Measurements from ENCODE around the gene MARVELD3. TPM values are rescaled to one million over a fixed set of nuclear protein-coding genes. Genes with fewer than 3 reads are reported as not detected.

Gene MARVELD3
- total RNA-seq, 1 experiment from 2014 or later, result 0.22 TPM

DNA sequence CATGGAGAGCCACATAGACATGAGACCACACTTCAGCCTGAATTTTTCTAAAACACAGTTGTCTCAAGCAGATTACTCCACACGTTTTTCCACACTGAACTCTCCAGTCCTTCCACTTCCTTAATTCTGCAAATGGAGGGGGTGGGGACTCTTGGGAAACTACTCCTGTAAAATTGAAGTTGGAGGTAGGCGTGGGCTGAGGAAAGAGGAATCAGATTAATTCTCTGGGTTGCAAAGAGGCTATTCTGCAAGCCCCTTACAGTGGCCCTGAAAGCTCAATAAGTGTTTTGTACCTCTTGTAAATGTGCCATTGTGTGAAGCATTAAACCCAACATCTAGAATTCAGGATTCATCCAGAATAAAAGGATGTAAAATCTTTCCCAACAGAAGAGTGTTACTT, 9.6 kb downstream of the MARVELD3 start:
- DNase-seq, result no peak
- no peaks in the 10 kb centered on the region for H3K9me3 ChIP-seq (replicated peaks)
- H3K4me3 ChIP-seq, result no peak overlapping the region
- H3K4me1 ChIP-seq, result no peaks in the 10 kb centered on the region
- H3K27ac ChIP-seq, result no peak overlapping the region
- no peaks in the 10 kb centered on the region for H3K36me3 ChIP-seq
- H3K27me3 ChIP-seq, result no peaks in the 10 kb centered on the region

DNA sequence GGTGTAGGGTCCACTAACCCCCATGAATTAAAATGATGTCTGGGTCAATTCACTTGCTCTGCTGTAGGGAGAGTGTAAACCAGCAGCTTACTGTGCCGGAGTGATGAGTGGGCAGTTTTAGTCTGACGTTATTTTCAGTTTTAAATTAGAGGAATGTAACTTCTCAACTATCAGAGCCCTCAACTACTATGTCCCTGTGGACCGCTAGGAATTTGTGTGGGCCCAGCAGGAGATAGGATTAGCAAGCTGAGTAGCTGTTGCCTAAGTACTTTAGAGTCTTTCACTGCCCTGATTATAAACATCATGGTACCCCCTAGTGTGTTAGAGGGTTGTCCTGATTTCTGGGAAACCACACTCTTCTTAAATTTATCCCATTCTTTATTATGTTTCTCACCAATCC, 11.4 kb downstream of the MARVELD3 start:
- Histone ChIP-seq H3K4me3 (no peak overlapping the region), H3K36me3 (no peaks in the 10 kb centered on the region), H3K9me3 (replicated peaks) (no peaks in the 10 kb centered on the region), H3K4me1 (no peaks in the 10 kb centered on the region), H3K27me3 (no peaks in the 10 kb centered on the region), H3K27ac (no peak overlapping the region)
- no peak for DNase-seq

DNA sequence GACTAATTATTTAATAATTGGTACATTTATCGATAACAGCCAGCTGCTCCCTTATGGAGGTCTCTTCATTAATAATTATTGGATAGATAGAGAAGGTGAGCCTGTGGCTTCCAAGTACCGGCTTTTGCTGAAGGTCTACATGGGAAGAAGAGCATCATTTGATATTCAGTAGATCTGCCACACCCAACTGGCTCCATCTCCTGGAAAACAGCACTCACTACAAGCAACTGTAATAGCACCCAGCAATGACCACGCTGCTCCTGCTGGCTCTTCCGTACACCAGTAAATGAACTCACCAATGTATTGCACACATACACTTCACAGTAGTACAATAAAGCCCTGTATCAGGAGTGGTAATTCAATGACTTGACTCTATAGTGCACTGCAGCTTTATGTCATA, 19.5 kb downstream of the MARVELD3 start:
- peaks cover 9% of the 10 kb centered on the region for H3K4me1 ChIP-seq
- H3K4me3 ChIP-seq, result no peak overlapping the region
- H3K27ac ChIP-seq, result no peak overlapping the region
- no peaks in the 10 kb centered on the region; the same call in 1 of the 2 replicates for H3K36me3 ChIP-seq
- DNase-seq, result peak in 1 of 2 experiments; percentile 48
- H3K9me3 ChIP-seq (replicated peaks), result no peaks in the 10 kb centered on the region
- H3K27me3 ChIP-seq, result no peaks in the 10 kb centered on the region

DNA sequence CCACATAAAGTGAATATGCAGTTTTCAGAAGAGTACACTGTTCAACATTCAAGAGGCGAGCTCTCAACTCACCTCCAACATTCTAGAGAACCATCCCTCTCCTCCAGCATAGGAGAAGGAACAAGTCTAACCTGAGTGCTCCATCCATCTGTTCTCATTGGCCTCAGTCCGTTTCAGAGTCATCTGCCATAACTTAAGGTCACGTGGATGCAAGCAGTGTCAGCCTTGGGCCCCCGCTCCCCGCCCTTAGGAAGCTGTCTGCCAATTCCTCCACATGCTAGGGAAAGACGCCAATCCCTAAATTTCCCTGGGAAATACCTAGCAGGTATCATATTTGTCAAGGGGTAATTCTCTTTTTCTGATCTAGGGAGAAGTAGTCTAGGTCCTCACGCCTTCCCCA, 21.4 kb downstream of the MARVELD3 start:
- Histone ChIP-seq H3K4me3 (no peak overlapping the region), H3K27ac (no peak overlapping the region), H3K36me3 (peaks cover 2% of the 10 kb centered on the region), H3K9me3 (replicated peaks) (no peaks in the 10 kb centered on the region), H3K4me1 (peaks cover 9% of the 10 kb centered on the region), H3K27me3 (no peaks in the 10 kb centered on the region)
- DNase-seq, result no peak

DNA sequence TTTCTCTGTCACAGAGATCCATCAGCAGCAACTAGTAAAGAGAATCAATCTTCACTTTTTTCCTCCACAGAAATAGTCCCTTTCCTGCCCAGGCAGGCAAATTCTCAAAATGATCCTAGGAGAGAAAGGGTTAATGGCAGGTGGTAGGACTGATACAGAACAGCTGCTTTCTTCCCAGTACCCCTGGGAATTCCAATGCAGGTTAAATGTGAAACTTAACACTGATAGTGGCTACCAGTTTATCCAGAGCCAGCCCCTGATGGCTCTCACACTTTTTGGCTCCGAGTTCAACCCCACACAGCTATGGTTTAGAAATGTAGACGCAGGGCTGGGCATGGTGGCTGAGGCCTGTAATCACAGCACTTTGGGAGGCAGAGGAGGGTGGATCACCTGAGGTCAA, 22.2 kb downstream of the MARVELD3 start:
- Histone ChIP-seq H3K27me3 (no peaks in the 10 kb centered on the region), H3K36me3 (peaks cover 2% of the 10 kb centered on the region), H3K4me1 (peaks cover 9% of the 10 kb centered on the region), H3K4me3 (no peak overlapping the region), H3K27ac (no peak overlapping the region), H3K9me3 (replicated peaks) (no peaks in the 10 kb centered on the region)
- peak; percentile 53 to 80 for DNase-seq

DNA sequence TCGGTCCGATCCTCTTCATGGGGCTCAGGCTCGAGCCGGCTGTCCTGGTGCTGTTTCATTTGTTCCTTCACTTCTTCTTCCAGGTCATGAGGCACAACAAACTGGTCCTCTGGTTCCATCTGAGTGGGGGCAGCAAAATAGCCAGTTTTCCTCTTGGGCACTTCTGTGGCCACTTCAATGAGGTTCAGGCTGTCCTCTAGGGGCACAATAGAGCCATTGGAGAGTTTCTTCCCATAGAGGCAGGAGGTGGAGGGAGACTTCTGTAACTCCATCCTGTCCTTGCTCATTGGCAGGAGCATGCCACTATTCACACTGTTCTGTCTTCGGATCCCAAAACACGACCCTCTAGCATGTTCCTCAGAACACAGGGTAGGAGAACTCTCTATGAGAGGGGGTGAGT, 22.9 kb downstream of the MARVELD3 start:
- Histone ChIP-seq H3K9me3 (replicated peaks) (no peaks in the 10 kb centered on the region), H3K27me3 (no peaks in the 10 kb centered on the region), H3K4me3 (no peak overlapping the region), H3K27ac (no peak overlapping the region), H3K4me1 (peaks cover 9% of the 10 kb centered on the region), H3K36me3 (peaks cover 2% of the 10 kb centered on the region)
- DNase-seq, result no peak

DNA sequence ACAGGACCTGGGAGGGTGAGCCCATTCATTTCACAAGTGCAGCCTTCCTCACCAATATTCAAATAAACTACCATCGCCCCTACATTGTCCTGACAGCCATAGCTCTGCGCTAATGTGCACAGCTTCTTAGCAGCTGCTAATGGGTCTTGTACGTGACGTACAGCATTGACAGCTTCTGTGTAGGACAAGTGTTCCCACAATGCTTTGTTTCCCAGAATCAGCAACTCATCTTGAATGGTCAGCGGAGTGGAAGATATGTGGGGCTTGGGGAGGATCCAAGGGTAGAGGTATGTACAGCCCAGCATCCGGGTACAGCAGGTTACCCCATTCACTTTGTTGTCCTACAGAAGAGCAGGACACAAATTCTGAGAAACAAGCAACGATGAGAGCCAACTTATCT, 23.7 kb downstream of the MARVELD3 start:
- no peak overlapping the region for H3K4me3 ChIP-seq
- peaks cover 2% of the 10 kb centered on the region for H3K36me3 ChIP-seq
- H3K9me3 ChIP-seq (replicated peaks), result no peaks in the 10 kb centered on the region
- no peaks in the 10 kb centered on the region for H3K27me3 ChIP-seq
- H3K4me1 ChIP-seq, result peaks cover 9% of the 10 kb centered on the region
- no peak for DNase-seq
- H3K27ac ChIP-seq, result no peak overlapping the region

DNA sequence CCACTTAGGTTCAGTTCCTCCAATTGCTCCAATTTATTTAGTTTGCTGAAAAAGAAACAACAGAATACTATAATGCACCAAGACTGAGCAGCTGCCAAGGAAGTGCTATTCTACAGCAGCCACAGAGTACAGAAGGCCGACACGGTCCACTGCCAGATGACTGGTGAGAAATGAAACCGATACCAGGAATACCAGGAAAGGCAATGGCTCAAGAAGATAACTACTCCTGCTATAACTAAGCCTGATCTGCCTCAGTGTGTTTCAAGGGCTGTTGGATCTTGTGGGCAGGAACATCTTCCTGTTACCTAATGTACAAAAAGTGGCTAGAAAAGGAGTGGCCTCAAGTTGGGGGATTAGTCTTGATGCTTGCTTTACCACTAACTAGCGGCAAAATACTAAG, 32.8 kb downstream of the MARVELD3 start:
- DNase-seq, result no peak

DNA sequence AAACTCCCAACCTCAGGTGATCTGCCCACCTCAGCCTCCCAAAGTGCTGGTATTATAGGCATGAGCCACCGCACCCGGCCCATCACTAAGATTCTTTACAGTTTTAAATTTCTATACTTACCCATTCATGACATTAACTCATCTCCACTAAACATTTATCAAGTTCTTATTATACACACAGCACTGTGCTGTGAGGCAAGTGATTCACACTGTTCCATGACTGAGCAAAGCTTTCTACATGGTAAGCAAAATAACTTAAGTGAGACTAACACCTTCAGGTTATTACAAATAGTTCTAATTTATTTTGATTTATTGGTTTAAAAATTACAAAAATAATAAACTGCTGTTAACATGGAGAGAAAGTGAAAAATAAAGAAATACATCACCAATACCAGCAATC, 33.5 kb downstream of the MARVELD3 start:
- no peak overlapping the region for H3K27ac ChIP-seq
- no peak for DNase-seq
- H3K9me3 ChIP-seq (replicated peaks), result no peaks in the 10 kb centered on the region
- no peaks in the 10 kb centered on the region for H3K27me3 ChIP-seq
- no peaks in the 10 kb centered on the region for H3K4me1 ChIP-seq
- no peak overlapping the region for H3K4me3 ChIP-seq
- H3K36me3 ChIP-seq, result peaks cover 2% of the 10 kb centered on the region; the same call in 1 of the 2 replicates

More for the DNA sequence above, 32.8 kb downstream of the MARVELD3 start:
- Histone ChIP-seq H3K4me1 (no peaks in the 10 kb centered on the region), H3K4me3 (no peak overlapping the region), H3K36me3 (peaks cover 2% of the 10 kb centered on the region; the same call in 1 of the 2 replicates), H3K27me3 (no peaks in the 10 kb centered on the region), H3K27ac (no peak overlapping the region), H3K9me3 (replicated peaks) (no peaks in the 10 kb centered on the region)

DNA sequence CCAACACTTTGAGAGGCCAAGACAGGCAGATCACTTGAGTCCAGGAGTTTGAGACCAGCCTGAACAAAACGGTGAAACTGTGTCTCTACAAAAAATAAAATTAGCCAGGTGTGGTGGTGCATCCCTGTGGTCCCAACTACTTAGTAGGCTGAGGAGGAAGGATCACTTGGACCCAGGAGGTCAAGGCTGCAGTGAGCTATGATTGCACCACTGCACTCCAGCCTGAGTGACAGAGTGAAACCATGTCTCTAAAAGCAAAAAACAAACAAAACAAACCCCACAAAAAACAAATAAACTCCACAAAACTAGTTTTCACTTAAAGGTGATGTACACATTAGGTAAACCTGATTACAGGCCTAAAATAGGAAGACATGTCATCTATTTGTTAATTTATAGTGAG, 40.3 kb downstream of the MARVELD3 start:
- no peak for DNase-seq
- Histone ChIP-seq H3K4me3 (no peak overlapping the region), H3K27ac (no peak overlapping the region), H3K36me3 (peaks cover 3% of the 10 kb centered on the region), H3K27me3 (no peaks in the 10 kb centered on the region), H3K9me3 (replicated peaks) (no peaks in the 10 kb centered on the region), H3K4me1 (no peaks in the 10 kb centered on the region)

DNA sequence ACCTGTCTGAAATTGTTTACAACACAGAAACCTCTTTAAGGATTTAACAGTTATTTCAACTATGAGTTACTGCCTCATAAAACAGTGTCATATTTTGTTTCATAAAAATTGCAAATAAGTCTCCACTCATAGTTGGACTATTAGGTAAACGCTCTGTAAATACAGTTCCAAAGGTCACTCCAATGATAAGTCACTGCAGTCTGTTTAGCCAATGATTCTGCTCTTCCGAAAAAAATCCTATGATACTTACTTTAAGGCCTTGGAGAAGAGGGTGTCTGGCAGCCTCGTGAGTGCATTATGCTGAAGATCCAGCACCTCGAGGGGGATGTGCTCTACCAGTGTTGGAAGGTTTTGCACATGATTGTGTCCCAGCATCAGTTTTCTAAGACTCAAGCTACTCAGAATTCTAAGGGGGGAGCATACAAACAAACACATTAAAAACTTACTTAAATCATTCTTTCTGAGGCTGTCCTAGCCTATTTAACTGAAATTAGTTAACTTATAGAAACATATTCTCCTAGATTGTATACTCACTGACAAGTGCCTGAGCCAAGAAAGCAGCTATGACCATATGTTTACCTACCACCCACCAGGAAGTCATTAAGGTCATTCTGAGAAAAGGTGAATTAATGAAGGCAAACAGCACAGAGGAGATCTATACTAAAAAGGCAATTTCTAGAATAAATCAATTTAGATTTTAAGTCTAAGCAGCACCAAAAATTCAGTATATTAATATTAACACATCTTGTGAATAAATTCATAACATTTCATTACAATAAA, 41.1 kb downstream of the MARVELD3 start:
- H3K4me1 ChIP-seq, result no peaks in the 10 kb centered on the region
- H3K27me3 ChIP-seq, result no peaks in the 10 kb centered on the region
- no peaks in the 10 kb centered on the region for H3K9me3 ChIP-seq (replicated peaks)
- no peak for DNase-seq
- H3K27ac ChIP-seq, result no peak overlapping the region
- H3K36me3 ChIP-seq, result peaks cover 7% of the 10 kb centered on the region
- H3K4me3 ChIP-seq, result no peak overlapping the region

DNA sequence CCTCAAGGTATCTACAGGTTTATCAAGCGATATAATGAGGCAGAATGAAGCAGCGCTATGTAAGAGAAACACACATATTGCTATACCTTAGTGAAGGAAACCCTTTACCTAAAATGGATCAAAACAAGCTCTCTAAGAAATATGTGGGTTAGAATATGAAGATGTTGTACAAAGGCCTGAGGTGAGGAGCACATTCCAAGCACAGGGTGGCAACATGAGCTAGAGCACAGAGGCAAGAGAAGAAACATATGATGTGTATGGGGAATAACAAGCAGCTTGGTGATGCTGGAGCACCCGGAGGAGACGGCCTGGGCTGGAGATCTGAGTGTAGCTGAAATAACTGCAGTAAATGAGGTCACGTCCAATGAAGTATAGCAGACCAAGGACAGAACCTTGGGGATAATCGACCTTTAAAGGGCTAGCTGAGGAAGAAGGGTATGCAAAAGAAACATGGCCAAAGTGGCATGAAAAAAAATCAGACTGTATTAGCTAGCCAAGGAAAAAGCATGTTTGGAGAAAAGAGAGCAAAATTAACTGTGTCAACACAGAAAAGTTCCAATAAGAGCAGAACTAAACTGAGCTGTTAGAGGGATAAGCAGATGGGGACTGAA, 44.0 kb downstream of the MARVELD3 start:
- Histone ChIP-seq H3K9me3 (replicated peaks) (no peaks in the 10 kb centered on the region), H3K27me3 (no peaks in the 10 kb centered on the region), H3K4me1 (no peaks in the 10 kb centered on the region), H3K27ac (no peak overlapping the region), H3K36me3 (peaks cover 12% of the 10 kb centered on the region), H3K4me3 (no peak overlapping the region)
- no peak for DNase-seq

DNA sequence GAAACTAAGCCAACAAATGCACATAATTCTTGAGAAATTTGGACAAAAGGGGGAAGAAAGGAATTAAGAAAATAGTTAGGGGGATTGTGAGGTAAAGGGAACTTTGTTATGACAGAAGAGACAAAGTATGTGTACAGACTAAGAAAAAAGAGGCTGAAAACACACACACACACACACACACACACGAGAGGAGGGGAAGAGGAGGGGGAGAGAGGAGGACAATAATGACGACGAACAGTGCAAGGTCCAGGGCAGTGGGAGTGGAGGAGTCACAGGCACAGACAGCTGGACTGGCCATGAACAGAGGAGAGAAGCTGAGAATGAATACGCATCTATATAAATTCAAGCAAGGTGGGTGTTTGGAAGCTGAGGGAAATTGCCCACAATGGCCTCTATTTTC, 44.6 kb downstream of the MARVELD3 start:
- DNase-seq, result no peak
- Histone ChIP-seq H3K27ac (no peak overlapping the region), H3K27me3 (no peaks in the 10 kb centered on the region), H3K36me3 (peaks cover 15% of the 10 kb centered on the region), H3K4me1 (no peaks in the 10 kb centered on the region), H3K4me3 (no peak overlapping the region), H3K9me3 (replicated peaks) (no peaks in the 10 kb centered on the region)

DNA sequence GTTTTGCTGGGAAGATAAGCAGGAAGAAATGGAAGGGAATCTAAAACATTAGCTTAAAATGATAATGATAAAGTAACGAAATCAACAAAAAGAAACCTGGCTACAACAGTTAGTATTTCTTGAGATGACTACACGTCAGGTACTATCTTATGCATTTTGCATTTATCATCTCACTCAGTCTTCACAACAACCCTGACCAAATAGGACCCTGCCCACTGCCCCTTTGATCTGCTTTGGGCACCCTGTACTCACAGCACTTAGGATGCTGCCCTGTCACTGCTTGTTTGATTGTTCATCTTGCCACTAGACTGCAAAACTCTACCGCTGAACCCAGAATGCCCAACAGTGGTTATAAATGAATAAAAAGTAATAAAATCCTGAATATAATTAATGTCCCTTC, 45.2 kb downstream of the MARVELD3 start:
- H3K9me3 ChIP-seq (replicated peaks), result no peaks in the 10 kb centered on the region
- H3K4me3 ChIP-seq, result no peak overlapping the region
- DNase-seq, result no peak
- H3K27ac ChIP-seq, result no peak overlapping the region
- no peaks in the 10 kb centered on the region for H3K27me3 ChIP-seq
- H3K4me1 ChIP-seq, result no peaks in the 10 kb centered on the region; the same call in 1 of the 2 replicates
- peaks cover 15% of the 10 kb centered on the region for H3K36me3 ChIP-seq

DNA sequence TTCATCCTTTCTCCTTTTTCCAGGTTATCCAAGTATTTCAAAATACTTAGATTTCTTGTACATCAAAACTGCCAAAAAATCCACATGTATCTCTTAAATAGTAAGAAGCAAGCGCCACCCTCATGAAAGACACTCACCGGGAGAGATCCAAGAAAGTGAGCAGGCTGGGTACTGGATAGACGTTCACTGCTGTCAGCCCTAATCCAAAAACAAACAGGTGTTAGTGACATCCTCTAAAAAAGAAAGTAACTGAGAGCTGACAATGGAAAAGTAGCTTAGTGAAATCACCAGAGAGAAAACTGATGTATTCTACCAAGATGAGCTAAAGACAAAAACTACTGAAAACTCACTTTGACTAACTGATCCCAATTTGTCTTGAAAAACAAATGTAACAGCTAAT, 46.1 kb downstream of the MARVELD3 start:
- H3K27me3 ChIP-seq, result no peaks in the 10 kb centered on the region
- DNase-seq, result peak in 1 of 2 experiments; percentile 8
- H3K36me3 ChIP-seq, result peaks cover 15% of the 10 kb centered on the region
- no peak overlapping the region for H3K4me3 ChIP-seq
- no peaks in the 10 kb centered on the region; the same call in 1 of the 2 replicates for H3K4me1 ChIP-seq
- H3K9me3 ChIP-seq (replicated peaks), result no peaks in the 10 kb centered on the region
- H3K27ac ChIP-seq, result no peak overlapping the region

Measured in SJCRH30 (cell line).